ENCODE measurements around the gene PRR5.

PRR5 gene

DNA sequence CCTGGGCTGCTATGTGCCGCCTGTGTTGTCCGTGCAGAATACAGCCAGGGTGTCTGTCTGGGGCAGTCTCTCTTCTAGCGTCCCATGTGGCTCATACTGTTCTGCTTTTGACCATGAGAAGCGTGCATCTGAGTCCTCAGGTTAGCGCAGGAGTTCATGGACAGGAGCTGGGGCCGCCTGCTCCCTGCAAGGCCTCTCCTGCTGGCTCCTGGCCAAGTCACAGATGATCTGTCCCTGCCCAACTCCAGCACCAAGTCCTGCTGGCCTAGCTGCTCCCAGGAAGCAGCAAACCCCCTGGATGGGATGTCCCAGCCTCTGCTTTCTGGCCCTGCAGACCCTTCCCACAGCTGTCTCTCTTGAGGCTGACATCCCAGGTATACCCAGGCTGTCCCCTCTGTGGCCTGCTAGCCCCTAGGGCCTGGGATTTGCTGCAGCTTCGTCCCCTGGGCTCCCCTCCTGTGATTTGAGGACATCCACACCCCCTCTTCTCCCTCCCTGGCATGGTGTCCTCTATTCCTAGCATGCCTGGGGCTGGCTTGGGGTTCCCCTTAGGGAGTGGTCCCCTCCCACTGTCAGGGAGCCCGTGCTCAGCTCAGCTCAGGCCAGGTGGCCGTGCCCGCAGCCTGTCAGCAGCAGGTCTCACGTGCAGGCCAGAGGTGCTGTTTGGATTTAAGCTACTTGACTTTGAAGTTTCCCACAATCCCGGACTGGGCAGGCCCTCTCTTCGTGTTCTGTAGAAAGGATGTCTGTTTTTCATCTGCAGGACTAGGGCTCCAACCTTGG is 17.8 kb downstream of the PRR5 start:
- Mint-ChIP-seq H3K27ac (peak overlapping the region in 1 of 3 experiments; percentile 25), H3K4me1 (peaks cover 13% of the 10 kb centered on the region), H3K9me3 (no peaks in the 10 kb centered on the region), H3K36me3 (ENCODE audit: low read depth) (peaks cover 11% of the 10 kb centered on the region), H3K4me3 (no peak overlapping the region), H3K27me3 (ENCODE audit: low read depth) (no peaks in the 10 kb centered on the region)
- TF ChIP-seq, protein P1, sequence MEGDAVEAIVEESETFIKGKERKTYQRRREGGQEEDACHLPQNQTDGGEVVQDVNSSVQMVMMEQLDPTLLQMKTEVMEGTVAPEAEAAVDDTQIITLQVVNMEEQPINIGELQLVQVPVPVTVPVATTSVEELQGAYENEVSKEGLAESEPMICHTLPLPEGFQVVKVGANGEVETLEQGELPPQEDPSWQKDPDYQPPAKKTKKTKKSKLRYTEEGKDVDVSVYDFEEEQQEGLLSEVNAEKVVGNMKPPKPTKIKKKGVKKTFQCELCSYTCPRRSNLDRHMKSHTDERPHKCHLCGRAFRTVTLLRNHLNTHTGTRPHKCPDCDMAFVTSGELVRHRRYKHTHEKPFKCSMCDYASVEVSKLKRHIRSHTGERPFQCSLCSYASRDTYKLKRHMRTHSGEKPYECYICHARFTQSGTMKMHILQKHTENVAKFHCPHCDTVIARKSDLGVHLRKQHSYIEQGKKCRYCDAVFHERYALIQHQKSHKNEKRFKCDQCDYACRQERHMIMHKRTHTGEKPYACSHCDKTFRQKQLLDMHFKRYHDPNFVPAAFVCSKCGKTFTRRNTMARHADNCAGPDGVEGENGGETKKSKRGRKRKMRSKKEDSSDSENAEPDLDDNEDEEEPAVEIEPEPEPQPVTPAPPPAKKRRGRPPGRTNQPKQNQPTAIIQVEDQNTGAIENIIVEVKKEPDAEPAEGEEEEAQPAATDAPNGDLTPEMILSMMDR (IDR thresholded peaks at IDR 0.05; ENCODE audit: unreplicated experiment in 3 of 3), result no peak

DNA sequence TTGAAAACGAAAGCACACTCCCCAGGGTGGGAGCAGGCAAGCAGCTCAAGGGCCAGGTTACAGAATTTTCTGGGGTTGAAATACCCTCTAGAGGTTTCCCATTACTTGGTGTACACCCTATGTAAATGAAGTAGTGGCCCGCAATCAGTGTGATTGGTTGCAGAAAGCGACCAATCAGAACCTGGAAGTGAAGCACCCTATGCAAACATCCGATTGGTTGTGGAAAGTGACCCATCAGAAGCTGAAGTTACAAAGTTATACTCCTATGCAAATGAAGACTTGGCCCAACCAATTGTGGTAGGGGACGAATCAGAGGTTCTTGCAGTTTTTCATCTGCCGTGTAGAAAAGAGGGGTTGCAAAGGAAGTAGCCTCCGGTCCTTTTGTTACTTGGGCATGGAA is 19.2 kb downstream of the PRR5 start:
- Mint-ChIP-seq H3K4me1 (peaks cover 13% of the 10 kb centered on the region), H3K27ac (peak overlapping the region in 2 of 3 experiments; percentile 65 to 66)

DNA sequence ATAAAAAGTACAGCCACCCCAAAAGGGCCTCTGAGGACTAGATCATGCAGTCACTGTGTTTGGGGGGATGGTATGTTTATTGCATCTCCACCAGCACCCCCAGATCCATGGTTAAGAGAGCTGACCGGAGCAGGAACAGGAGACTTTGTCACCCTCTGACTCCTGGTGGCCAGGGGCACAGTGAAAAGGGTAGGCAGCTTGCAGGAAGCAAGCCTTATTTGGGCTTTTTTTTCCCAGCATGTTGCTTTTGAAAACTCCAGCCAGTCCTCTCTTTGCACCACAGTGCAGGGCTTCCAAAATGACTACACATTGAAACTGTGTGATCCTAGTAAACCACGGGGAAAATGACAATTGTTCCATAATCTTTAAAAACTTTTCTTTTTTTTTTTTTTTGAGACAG is 20.6 kb downstream of the PRR5 start:
- H3K4me3 Mint-ChIP-seq, result no peak overlapping the region
- H3K27ac Mint-ChIP-seq, result no peak overlapping the region
- H3K27me3 Mint-ChIP-seq (ENCODE audit: low read depth), result no peaks in the 10 kb centered on the region
- no peaks in the 10 kb centered on the region for H3K9me3 Mint-ChIP-seq
- H3K4me1 Mint-ChIP-seq, result peaks cover 13% of the 10 kb centered on the region
- TF ChIP-seq, protein P1 (IDR thresholded peaks at IDR 0.05; ENCODE audit: unreplicated experiment in 3 of 3), result no peak
- peaks cover 11% of the 10 kb centered on the region for H3K36me3 Mint-ChIP-seq (ENCODE audit: low read depth)

More for the DNA sequence above, 19.2 kb downstream of the PRR5 start:
- TF ChIP-seq, protein P1 (IDR thresholded peaks at IDR 0.05; ENCODE audit: unreplicated experiment in 3 of 3), result no peak
- Mint-ChIP-seq H3K27me3 (ENCODE audit: low read depth) (no peaks in the 10 kb centered on the region), H3K36me3 (ENCODE audit: low read depth) (peaks cover 11% of the 10 kb centered on the region), H3K4me3 (no peak overlapping the region), H3K9me3 (no peaks in the 10 kb centered on the region)

DNA sequence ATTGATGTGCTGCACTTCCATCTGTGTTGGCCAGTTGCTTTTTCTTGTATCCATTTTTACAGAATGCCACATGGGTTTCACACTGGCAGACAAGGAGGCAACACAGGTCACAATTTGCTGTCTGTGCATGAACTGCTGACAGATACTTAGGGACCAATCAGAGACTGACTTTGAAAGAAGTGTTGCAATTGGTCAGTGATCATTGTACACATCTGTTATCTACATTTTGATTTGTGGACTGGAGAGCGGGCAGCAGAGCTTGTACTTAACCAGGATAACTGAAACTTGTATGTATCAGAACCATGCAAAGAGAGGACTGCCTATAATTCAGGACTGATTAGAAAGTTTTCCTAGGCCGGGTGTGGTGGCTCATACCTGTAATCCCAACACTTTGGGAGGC is 21.8 kb downstream of the PRR5 start:
- peaks cover 13% of the 10 kb centered on the region for H3K4me1 Mint-ChIP-seq
- H3K4me3 Mint-ChIP-seq, result no peak overlapping the region
- H3K27ac Mint-ChIP-seq, result no peak overlapping the region
- TF ChIP-seq, protein P1 (IDR thresholded peaks at IDR 0.05; ENCODE audit: unreplicated experiment in 3 of 3), result no peak
- H3K27me3 Mint-ChIP-seq (ENCODE audit: low read depth), result no peaks in the 10 kb centered on the region
- peaks cover 7% of the 10 kb centered on the region for H3K36me3 Mint-ChIP-seq (ENCODE audit: low read depth)
- no peaks in the 10 kb centered on the region for H3K9me3 Mint-ChIP-seq

DNA sequence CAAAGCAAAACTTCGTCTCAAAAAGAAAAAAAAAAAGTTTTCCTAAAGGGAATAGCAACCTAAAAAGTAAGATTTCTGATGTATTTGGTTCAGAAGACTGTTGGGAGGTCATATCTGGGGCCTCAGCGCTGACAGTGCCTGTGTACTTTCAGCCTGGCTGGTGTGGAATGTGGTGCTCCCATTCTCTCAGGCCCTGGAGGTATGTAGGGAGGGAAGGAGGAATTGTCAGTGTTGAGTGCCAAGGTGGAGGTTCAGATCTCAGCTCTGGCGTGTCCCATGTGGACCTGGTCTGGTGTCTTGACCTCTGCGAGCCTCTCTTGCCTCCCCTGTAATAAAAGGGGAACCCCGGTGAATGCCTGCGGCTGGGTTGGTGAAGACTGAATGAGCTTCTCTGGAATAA is 22.4 kb downstream of the PRR5 start:
- H3K27ac Mint-ChIP-seq, result no peak overlapping the region
- TF ChIP-seq, protein P1 (IDR thresholded peaks at IDR 0.05; ENCODE audit: unreplicated experiment in 3 of 3), result no peak
- H3K4me3 Mint-ChIP-seq, result no peak overlapping the region
- H3K9me3 Mint-ChIP-seq, result no peaks in the 10 kb centered on the region
- peaks cover 5% of the 10 kb centered on the region for H3K36me3 Mint-ChIP-seq (ENCODE audit: low read depth)
- peaks cover 19% of the 10 kb centered on the region for H3K4me1 Mint-ChIP-seq
- H3K27me3 Mint-ChIP-seq (ENCODE audit: low read depth), result no peaks in the 10 kb centered on the region

DNA sequence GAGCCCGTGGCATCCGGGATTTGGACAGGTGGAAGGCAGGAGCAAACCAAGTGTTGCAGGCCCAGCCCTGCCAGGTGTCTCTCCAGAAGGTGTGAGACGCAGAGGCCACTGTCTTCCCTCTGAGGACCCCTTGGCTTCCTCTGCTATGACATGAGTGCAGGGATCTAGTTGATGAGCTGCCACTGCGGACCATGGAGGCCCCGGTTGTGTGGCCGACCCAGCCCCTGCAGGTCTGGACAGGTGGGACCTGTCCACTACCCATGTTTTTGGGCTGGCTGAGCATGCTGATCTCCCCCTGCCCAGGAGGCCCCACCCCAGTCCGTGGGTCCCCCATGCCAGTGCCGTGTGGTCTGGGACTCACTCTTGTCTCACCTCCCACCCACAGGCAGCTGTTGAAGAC is 22.9 kb downstream of the PRR5 start:
- Mint-ChIP-seq H3K4me3 (no peak overlapping the region), H3K9me3 (no peaks in the 10 kb centered on the region), H3K27ac (no peak overlapping the region), H3K36me3 (ENCODE audit: low read depth) (peaks cover 5% of the 10 kb centered on the region), H3K4me1 (peaks cover 21% of the 10 kb centered on the region), H3K27me3 (ENCODE audit: low read depth) (no peaks in the 10 kb centered on the region)
- TF ChIP-seq, protein P1 (IDR thresholded peaks at IDR 0.05; ENCODE audit: unreplicated experiment in 3 of 3), result no peak
